AG04449 (cell line): ENCODE data around the gene ASPG.

Experiments used
- CTCF ChIA-PET: fragments of 350-600 bp; formaldehyde crosslinking; extraction: SDS; loops from one replicate; lab custom pipeline; 2021; ENCODE audit warnings: antibody characterized with exemption; lab: Yijun Ruan, JAX
- POLR2A ChIA-PET: fragments of 400-600, 350-600 bp; formaldehyde crosslinking; extraction: SDS; loops from one replicate; lab custom pipeline; 2020; ENCODE audit warnings: antibody characterized with exemption, inconsistent platforms; lab: Yijun Ruan, JAX
- DNase-seq: peaks from one replicate; pipeline ENCODE4 v3.0.0-alpha.2; 2010; ENCODE audit warnings: low read depth, low spot score
- H3K4me3 ChIP-seq: 2 replicates; pipeline ENCODE4 v1.5.1; 2011; ENCODE audit warnings: low read depth, mild to moderate bottlenecking, control low read depth, low read length
- CTCF ChIP-seq: IDR thresholded peaks from one replicate; pipeline ENCODE4 v1.5.1; 2011; ENCODE audit warnings: mild to moderate bottlenecking, moderate library complexity, low read length, control low read depth, inconsistent platforms; ENCODE audit not compliant: insufficient read depth; ENCODE audit errors: missing control alignments

The ASPG gene

GRCh38 chr14:104164512-104164911, 79.0 kb downstream of the ASPG start:
- CTCF ChIA-PET = no interaction called here
- no peak for DNase-seq
- H3K4me3 ChIP-seq = no peak overlapping the region
- no peak for TF ChIP-seq CTCF
- POLR2A ChIA-PET = no interaction called here
